ENCODE measurements around the gene XRCC4. TPM values are rescaled to one million over a fixed set of nuclear protein-coding genes. Genes with fewer than 3 reads are reported as not detected.
A peak's percentile ranks its signal among the peaks of the same experiment; 100 is the strongest.
"Not testable (repeated sequence)": the region's sequence is repeated elsewhere in the genome, so short reads cannot be mapped to it uniquely, and the experiment has no call there.

Gene XRCC4
- total and polyA plus RNA-seq, 11 donors, result 3.3 to 50.5 (median 8.0) TPM

DNA sequence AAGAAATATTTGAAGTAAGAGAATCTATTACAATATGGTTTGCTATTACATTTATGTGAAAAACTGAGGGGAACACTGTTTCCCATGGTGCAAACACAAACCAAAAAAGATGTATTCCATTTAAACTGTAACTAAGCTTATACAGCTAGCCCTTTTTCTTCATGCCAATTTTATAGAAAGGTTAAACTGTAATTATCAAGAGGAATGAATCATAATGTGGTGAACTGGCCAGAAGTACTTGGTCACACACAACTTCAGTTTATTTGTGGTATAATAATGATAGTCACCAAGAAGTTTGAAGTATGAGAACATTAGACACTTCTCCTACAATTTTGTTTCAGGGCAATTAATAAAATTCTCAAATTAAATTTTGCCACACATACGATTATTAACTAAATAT is 177.9 kb downstream of the XRCC4 start:
- H3K9me3 ChIP-seq, result no peaks in the 10 kb centered on the region
- intact Hi-C loops (cut with DNase I), result no loop called here
- H3K36me3 ChIP-seq, result no peaks in the 10 kb centered on the region
- H3K4me1 ChIP-seq, result peaks cover 0 to 10% (median 0%) of the 10 kb centered on the region in 12 donors
- no peak overlapping the region for H3K27ac ChIP-seq
- no peak overlapping the region for H3K4me3 ChIP-seq
- TF ChIP-seq POLR2A (IDR thresholded peaks at IDR 0.05), result no peak
- TF ChIP-seq, protein P1, sequence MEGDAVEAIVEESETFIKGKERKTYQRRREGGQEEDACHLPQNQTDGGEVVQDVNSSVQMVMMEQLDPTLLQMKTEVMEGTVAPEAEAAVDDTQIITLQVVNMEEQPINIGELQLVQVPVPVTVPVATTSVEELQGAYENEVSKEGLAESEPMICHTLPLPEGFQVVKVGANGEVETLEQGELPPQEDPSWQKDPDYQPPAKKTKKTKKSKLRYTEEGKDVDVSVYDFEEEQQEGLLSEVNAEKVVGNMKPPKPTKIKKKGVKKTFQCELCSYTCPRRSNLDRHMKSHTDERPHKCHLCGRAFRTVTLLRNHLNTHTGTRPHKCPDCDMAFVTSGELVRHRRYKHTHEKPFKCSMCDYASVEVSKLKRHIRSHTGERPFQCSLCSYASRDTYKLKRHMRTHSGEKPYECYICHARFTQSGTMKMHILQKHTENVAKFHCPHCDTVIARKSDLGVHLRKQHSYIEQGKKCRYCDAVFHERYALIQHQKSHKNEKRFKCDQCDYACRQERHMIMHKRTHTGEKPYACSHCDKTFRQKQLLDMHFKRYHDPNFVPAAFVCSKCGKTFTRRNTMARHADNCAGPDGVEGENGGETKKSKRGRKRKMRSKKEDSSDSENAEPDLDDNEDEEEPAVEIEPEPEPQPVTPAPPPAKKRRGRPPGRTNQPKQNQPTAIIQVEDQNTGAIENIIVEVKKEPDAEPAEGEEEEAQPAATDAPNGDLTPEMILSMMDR (IDR thresholded peaks at IDR 0.05), result no peak
- H3K27me3 ChIP-seq, result no peaks in the 10 kb centered on the region
- peak in 1 of 4 donors; percentile 29 for ATAC-seq
- no peak for DNase-seq
- 81 to 90% (median 83%) methylated on average over 1 of the region's 1 CpG for WGBS, 4 donors

DNA sequence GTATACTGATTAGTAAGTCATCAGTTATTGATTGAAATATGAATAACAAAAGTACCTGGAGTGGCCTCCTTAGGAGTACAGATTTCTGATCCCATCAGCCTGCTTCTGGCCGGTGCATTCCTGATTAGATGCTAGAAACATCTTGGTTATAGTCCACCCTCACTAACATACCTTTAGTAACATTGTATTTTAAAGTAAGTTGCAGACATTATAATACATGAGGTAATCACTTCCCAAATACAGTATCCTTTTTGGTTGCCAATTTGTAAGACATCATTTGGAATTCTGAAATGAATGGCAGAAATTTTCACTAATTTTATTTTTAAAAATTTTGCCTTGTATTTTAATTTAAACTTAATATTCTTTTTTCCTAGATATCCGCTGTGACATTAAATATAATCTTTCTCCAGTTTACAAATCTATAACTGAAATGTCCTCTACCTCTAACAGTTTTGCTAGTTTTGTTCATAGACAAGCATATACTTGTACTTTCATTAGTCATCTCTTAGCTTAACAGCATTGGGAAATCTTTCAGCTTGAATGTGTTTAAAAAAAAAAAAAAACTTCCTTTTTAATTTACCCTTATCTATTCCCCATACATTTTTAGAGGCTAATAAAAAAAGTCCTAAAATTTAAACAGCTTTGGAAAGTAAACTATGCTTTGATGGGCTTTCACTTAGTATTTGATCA is 178.9 kb downstream of the XRCC4 start:
- ATAC-seq (no peak), DNase-seq (no peak)
- Histone ChIP-seq H3K4me3 (no peak overlapping the region), H3K27me3 (no peaks in the 10 kb centered on the region), H3K36me3 (no peaks in the 10 kb centered on the region), H3K27ac (no peak overlapping the region), H3K9me3 (no peaks in the 10 kb centered on the region), H3K4me1 (peaks cover 0 to 10% (median 0%) of the 10 kb centered on the region in 12 donors)
- no peak for TF ChIP-seq POLR2A (IDR thresholded peaks at IDR 0.05)
- TF ChIP-seq, protein P1 (IDR thresholded peaks at IDR 0.05), result no peak
- 91 to 95% (median 94%) methylated on average over 2 of the region's 2 CpGs for WGBS, 4 donors
- intact Hi-C loops (cut with DNase I), result no loop called here

DNA sequence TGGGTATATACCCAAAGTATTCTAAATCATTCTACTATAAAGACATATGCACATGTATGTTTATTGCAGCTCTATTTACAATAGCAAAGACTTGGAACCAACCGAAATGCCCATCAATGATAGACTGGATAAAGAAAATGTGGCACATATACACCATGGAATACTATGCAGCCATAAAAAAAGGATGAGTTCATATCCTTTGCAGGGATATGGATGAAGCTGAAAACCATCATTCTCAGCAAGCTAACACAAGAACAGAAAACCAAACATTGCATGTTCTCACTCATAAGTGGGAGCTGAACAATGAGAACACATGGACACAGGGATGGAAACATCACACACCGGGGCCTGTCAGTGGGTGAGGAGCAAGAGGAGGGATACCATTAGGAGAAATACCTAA is 180.3 kb downstream of the XRCC4 start:
- DNase-seq; ATAC-seq; H3K9me3 ChIP-seq; H3K4me3 ChIP-seq; H3K4me1 ChIP-seq; H3K36me3 ChIP-seq; H3K27ac ChIP-seq; H3K27me3 ChIP-seq; intact Hi-C loops (cut with DNase I): not testable (repeated sequence)
- 95 to 97% (median 96%) methylated on average over 2 of the region's 2 CpGs for WGBS, 4 donors

DNA sequence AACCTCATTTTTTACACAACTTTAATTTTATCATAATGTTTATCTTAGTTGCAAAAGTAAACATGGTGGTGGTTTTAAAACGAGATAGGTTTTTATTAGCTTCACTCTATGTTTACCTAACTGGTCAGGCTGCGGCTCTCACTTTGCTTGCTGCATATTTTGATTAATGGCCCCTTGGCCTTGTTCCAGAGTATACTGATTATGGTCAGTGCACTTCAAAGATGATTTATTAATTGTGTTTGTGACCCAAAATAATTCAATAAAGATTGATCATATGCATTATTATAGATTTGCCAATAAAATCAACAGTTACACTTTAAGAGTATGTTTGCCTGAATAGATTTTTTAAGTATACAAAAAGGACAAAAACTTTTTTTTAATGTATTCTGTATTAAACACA is 188.0 kb downstream of the XRCC4 start:
- Histone ChIP-seq H3K27me3 (no peaks in the 10 kb centered on the region), H3K4me1 (peaks cover 0 to 3% (median 0%) of the 10 kb centered on the region in 12 donors), H3K4me3 (no peak overlapping the region), H3K27ac (no peak overlapping the region), H3K36me3 (no peaks in the 10 kb centered on the region), H3K9me3 (no peaks in the 10 kb centered on the region)
- intact Hi-C loops (cut with DNase I), result no loop called here
- TF ChIP-seq, protein P1 (IDR thresholded peaks at IDR 0.05), result no peak
- no peak for TF ChIP-seq POLR2A (IDR thresholded peaks at IDR 0.05)
- 27 to 37% (median 31%) methylated on average over 2 of the region's 2 CpGs for WGBS, 4 donors
- DNase-seq (no peak), ATAC-seq (no peak)

DNA sequence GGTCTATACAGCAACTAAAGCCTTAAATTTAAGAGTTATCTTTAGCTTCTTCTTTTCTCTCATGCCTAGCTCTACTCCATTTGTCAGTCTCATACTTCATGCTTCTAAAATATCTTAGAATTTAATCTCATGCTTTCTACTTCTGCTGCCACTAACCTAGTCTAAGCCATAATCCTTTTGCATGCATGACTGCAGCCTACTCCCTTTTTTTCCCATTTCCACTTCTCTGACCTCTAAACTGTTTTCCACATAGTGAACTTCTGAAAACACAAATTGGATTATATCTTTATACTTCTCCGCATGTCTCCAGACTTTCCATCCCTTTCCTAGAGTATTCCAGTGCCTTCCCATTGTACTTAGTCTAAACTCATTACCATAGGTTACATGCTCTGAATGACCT is 193.0 kb downstream of the XRCC4 start:
- intact Hi-C loops (cut with DNase I), result no loop called here
- Histone ChIP-seq H3K9me3 (peaks cover 0 to 22% (median 0%) of the 10 kb centered on the region in 12 donors), H3K27me3 (no peaks in the 10 kb centered on the region), H3K4me1 (no peaks in the 10 kb centered on the region), H3K27ac (no peak overlapping the region), H3K4me3 (no peak overlapping the region), H3K36me3 (no peaks in the 10 kb centered on the region)
- no peak for DNase-seq
- ATAC-seq, result no peak
- WGBS, 4 donors, result 95 to 100% (median 99%) methylated on average over 1 of the region's 1 CpG
- TF ChIP-seq POLR2A (IDR thresholded peaks at IDR 0.05), result no peak
- TF ChIP-seq, protein P1 (IDR thresholded peaks at IDR 0.05), result no peak

Data from heart left ventricle (tissue), 16 donors.